HUES48 (cell line): ENCODE data around the gene ATP9A.
"Not testable (repeated sequence)": the region's sequence is repeated elsewhere in the genome, so short reads cannot be mapped to it uniquely, and the experiment has no call there.

Experiments
- H3K27ac ChIP-seq: one replicate; pipeline ENCODE4 v1.7.0; 2013; ENCODE audit warnings: low read depth, low read length, inconsistent platforms
- H3K27me3 ChIP-seq: 2 replicates; pipeline ENCODE4 v1.6.1; 2013; ENCODE audit warnings: mild to moderate bottlenecking, low read length; ENCODE audit not compliant: control insufficient read depth, insufficient read depth
- H3K36me3 ChIP-seq: 2 replicates; pipeline ENCODE4 v1.6.1; 2013; ENCODE audit warnings: low read length; ENCODE audit not compliant: control insufficient read depth, insufficient read depth
- H3K4me1 ChIP-seq: 2 replicates; pipeline ENCODE4 v1.6.1; 2013; ENCODE audit warnings: mild to moderate bottlenecking, low read length; ENCODE audit not compliant: control insufficient read depth, insufficient read depth
- H3K4me3 ChIP-seq: 2 replicates; pipeline ENCODE4 v1.5.1; 2013; ENCODE audit warnings: mild to moderate bottlenecking, low read depth, low read length
- H3K9ac ChIP-seq: 2 replicates; pipeline ENCODE4 v1.6.1; 2013; ENCODE audit warnings: mild to moderate bottlenecking, low read depth, low read length, moderate library complexity
- H3K9me3 ChIP-seq: 2 replicates; pipeline ENCODE4 v1.6.1; 2013; ENCODE audit warnings: low read length; ENCODE audit not compliant: control insufficient read depth, insufficient read depth

The ATP9A gene

GRCh38 chr20:51735728-51736600 is 32.2 kb downstream of the ATP9A start:
- Histone ChIP-seq H3K4me3 (no peak overlapping the region), H3K36me3 (no peaks in the 10 kb centered on the region), H3K27ac (no peak overlapping the region), H3K27me3 (no peaks in the 10 kb centered on the region), H3K4me1 (no peaks in the 10 kb centered on the region), H3K9me3 (no peaks in the 10 kb centered on the region), H3K9ac (no peak overlapping the region)

- H3K9me3 ChIP-seq = no peaks in the 10 kb centered on the region
- no peaks in the 10 kb centered on the region for H3K36me3 ChIP-seq
Measured at GRCh38 chr20:51734876-51735720, 33.1 kb downstream of the ATP9A start.

GRCh38 chr20:51733070-51733469 is 35.1 kb downstream of the ATP9A start:
- H3K27me3 ChIP-seq = no peaks in the 10 kb centered on the region
- H3K4me1 ChIP-seq = no peaks in the 10 kb centered on the region
- H3K27ac ChIP-seq = no peak overlapping the region
- H3K9ac ChIP-seq = no peak overlapping the region
- no peaks in the 10 kb centered on the region for H3K9me3 ChIP-seq
- no peak overlapping the region for H3K4me3 ChIP-seq
- no peaks in the 10 kb centered on the region for H3K36me3 ChIP-seq

More at GRCh38 chr20:51734876-51735720, 33.1 kb downstream of the ATP9A start:
- Histone ChIP-seq H3K4me1 (no peaks in the 10 kb centered on the region), H3K27me3 (no peaks in the 10 kb centered on the region), H3K4me3 (no peak overlapping the region), H3K27ac (no peak overlapping the region), H3K9ac (no peak overlapping the region)

GRCh38 chr20:51732096-51732791 is 35.9 kb downstream of the ATP9A start:
- Histone ChIP-seq H3K27ac (no peak overlapping the region), H3K9ac (no peak overlapping the region), H3K27me3 (no peaks in the 10 kb centered on the region), H3K4me1 (no peaks in the 10 kb centered on the region), H3K9me3 (no peaks in the 10 kb centered on the region), H3K36me3 (no peaks in the 10 kb centered on the region), H3K4me3 (no peak overlapping the region)

GRCh38 chr20:51731731-51732095 is 36.5 kb downstream of the ATP9A start:
- Histone ChIP-seq H3K36me3 (no peaks in the 10 kb centered on the region), H3K9me3 (no peaks in the 10 kb centered on the region), H3K9ac (no peak overlapping the region), H3K27me3 (no peaks in the 10 kb centered on the region), H3K4me1 (no peaks in the 10 kb centered on the region), H3K27ac (no peak overlapping the region), H3K4me3 (no peak overlapping the region)

GRCh38 chr20:51729771-51730170 is 38.4 kb downstream of the ATP9A start:
- Histone ChIP-seq H3K4me3 (no peak overlapping the region), H3K27ac (no peak overlapping the region), H3K27me3 (no peaks in the 10 kb centered on the region), H3K9me3 (no peaks in the 10 kb centered on the region), H3K4me1 (no peaks in the 10 kb centered on the region), H3K36me3 (no peaks in the 10 kb centered on the region), H3K9ac (no peak overlapping the region)

GRCh38 chr20:51728737-51729136 is 39.5 kb downstream of the ATP9A start:
- no peaks in the 10 kb centered on the region for H3K36me3 ChIP-seq
- no peaks in the 10 kb centered on the region for H3K9me3 ChIP-seq
- H3K27me3 ChIP-seq = no peaks in the 10 kb centered on the region
- H3K9ac ChIP-seq = no peak overlapping the region
- no peak overlapping the region for H3K4me3 ChIP-seq
- H3K4me1 ChIP-seq = no peaks in the 10 kb centered on the region
- no peak overlapping the region for H3K27ac ChIP-seq

GRCh38 chr20:51727872-51728271 is 40.3 kb downstream of the ATP9A start:
- no peaks in the 10 kb centered on the region for H3K27me3 ChIP-seq
- no peaks in the 10 kb centered on the region for H3K36me3 ChIP-seq
- no peak overlapping the region for H3K9ac ChIP-seq
- no peak overlapping the region for H3K4me3 ChIP-seq
- no peaks in the 10 kb centered on the region for H3K4me1 ChIP-seq
- no peak overlapping the region for H3K27ac ChIP-seq
- H3K9me3 ChIP-seq = no peaks in the 10 kb centered on the region

GRCh38 chr20:51725584-51726176 is 42.5 kb downstream of the ATP9A start:
- H3K4me1 ChIP-seq = no peaks in the 10 kb centered on the region
- H3K36me3 ChIP-seq = no peaks in the 10 kb centered on the region

GRCh38 chr20:51723026-51723425 is 45.2 kb downstream of the ATP9A start:
- not testable (repeated sequence) for H3K27me3 ChIP-seq, H3K4me1 ChIP-seq, H3K4me3 ChIP-seq, H3K9me3 ChIP-seq, H3K36me3 ChIP-seq, H3K27ac ChIP-seq, H3K9ac ChIP-seq

More at GRCh38 chr20:51725584-51726176, 42.5 kb downstream of the ATP9A start:
- H3K27me3 ChIP-seq = no peaks in the 10 kb centered on the region
- no peaks in the 10 kb centered on the region for H3K9me3 ChIP-seq
- no peak overlapping the region for H3K9ac ChIP-seq
- H3K4me3 ChIP-seq = no peak overlapping the region
- H3K27ac ChIP-seq = no peak overlapping the region
